Panc1 (cell line): ENCODE measurements around the gene FPR2. TPM values are rescaled to one million over a fixed set of nuclear protein-coding genes. Genes with fewer than 3 reads are reported as not detected.

Experiments used
- ATAC-seq: fragments of 200-7000 bp; cut with Tn5 transposase; 2 replicates; pipeline ENCODE4 v1.9.1; 2020; ENCODE audit warnings: mild to moderate bottlenecking, moderate library complexity
- BruUV-seq: library from RNA; stranded (reverse); fragments of 400-500 nt; replicated peaks from 2 replicates; lab custom pipeline; 2021; lab: Mats Ljungman, UMichigan
- CTCF ChIA-PET: fragments of 300-600 bp; sonication (Branson Sonifier 250); formaldehyde crosslinking; loops from one replicate; lab custom pipeline; 2022; ENCODE audit warnings: antibody characterized with exemption; lab: Charles Lee
- POLR2A ChIA-PET: fragments of 300-600 bp; sonication (Branson Sonifier 250); formaldehyde crosslinking; loops from one replicate; lab custom pipeline; 2022; ENCODE audit warnings: antibody characterized with exemption; lab: Charles Lee
- DNase-seq: peaks from one replicate; pipeline ENCODE4 v3.0.0-alpha.2; 2010; ENCODE audit warnings: low read depth, low spot score
- H3K27ac ChIP-seq: 2 replicates; pipeline ENCODE4 v1.5.1; 2011; ENCODE audit warnings: mild to moderate bottlenecking, low read length, inconsistent platforms
- H3K27me3 ChIP-seq: fragments of 200-500 bp; sonication (Bioruptor generic); 2 replicates; pipeline ENCODE4 v1.6.0; 2014; ENCODE audit warnings: low read length, inconsistent platforms; ENCODE audit not compliant: control insufficient read depth, insufficient read depth
- H3K36me3 ChIP-seq: fragments of 200-500 bp; sonication (Bioruptor generic); 2 replicates; pipeline ENCODE4 v1.5.1; 2014; ENCODE audit warnings: inconsistent platforms, mild to moderate bottlenecking, low read length, moderate library complexity; ENCODE audit not compliant: control insufficient read depth, insufficient read depth
- H3K4me1 ChIP-seq: 2 replicates; pipeline ENCODE4 v1.5.1; 2011; ENCODE audit warnings: inconsistent platforms, mild to moderate bottlenecking, low read length, moderate library complexity; ENCODE audit not compliant: control insufficient read depth, insufficient read depth
- H3K4me3 ChIP-seq, 2 experiments: 2 replicates each; pipeline ENCODE4 v1.5.1; 2011 to 2012; ENCODE audit warnings: low read depth in 2 of 2, low read length in 2 of 2, mild to moderate bottlenecking in 2 of 2, inconsistent platforms in 1 of 2, moderate library complexity in 1 of 2
- H3K9me3 ChIP-seq: fragments of 200-500 bp; sonication (Bioruptor generic); 2 replicates; pipeline ENCODE4 v1.5.1; 2014; ENCODE audit warnings: low read depth, mild to moderate bottlenecking, inconsistent platforms, low read length, moderate library complexity; ENCODE audit not compliant: control insufficient read depth, insufficient read depth
- CTCF ChIP-seq: fragments of 450-650 bp; IDR thresholded peaks from 2 replicates; pipeline ENCODE4 v1.5.1; 2017; ENCODE audit warnings: mild to moderate bottlenecking
- POLR2AphosphoS5 ChIP-seq: IDR thresholded peaks from 2 replicates; pipeline ENCODE4 v1.6.1; 2012; ENCODE audit warnings: mild to moderate bottlenecking, low read depth, low read length, moderate library complexity
- REST ChIP-seq, 2 experiments: IDR thresholded peaks; 2 replicates each; pipeline ENCODE4 v1.6.1; 2011 to 2012; ENCODE audit warnings: low read depth in 2 of 2, control low read depth in 1 of 2, low read length in 1 of 2, mild to moderate bottlenecking in 1 of 2, moderate library complexity in 1 of 2; ENCODE audit not compliant: insufficient read depth in 1 of 2
- SIN3A ChIP-seq: IDR thresholded peaks from 2 replicates; pipeline ENCODE4 v1.6.1; 2012; ENCODE audit warnings: low read depth, mild to moderate bottlenecking, low read length, moderate library complexity, borderline replicate concordance; ENCODE audit not compliant: insufficient read depth
- TCF7L2 ChIP-seq: IDR thresholded peaks from 2 replicates; pipeline ENCODE4 v1.6.1; 2011; ENCODE audit warnings: mild to moderate bottlenecking, low read depth, low read length, inconsistent platforms
- in situ Hi-C: cut with HindIII; loops from 2 replicates; pipeline ENCODE4 v1.10.0; 2016; ENCODE audit warnings: low sequenced_read_pairs, low pct_unique_long_range_greater_than_20kb
- intact Hi-C: fragments of 100-400 bp; cut with micrococcal nuclease; formaldehyde crosslinking; loops from one replicate; pipeline ENCODE4 v1.10.0; 2022; ENCODE audit not compliant: unreplicated experiment
- total RNA-seq: library from RNA; stranded (reverse); gene quantifications from one replicate; pipeline ENCODE4 v1.2.1, GENCODE V29; 2021; ENCODE audit not compliant: unreplicated experiment

The FPR2 gene
- total RNA-seq, 1 experiment from 2014 or later: not detected

GRCh38 chr19:51721905-51722304, 39.1 kb upstream of the FPR2 start:
- in situ Hi-C loops (no loop called here), intact Hi-C loops (no loop called here)
- no peaks in the 10 kb centered on the region for H3K9me3 ChIP-seq
- POLR2A ChIA-PET: no interaction called here
- no peaks in the 10 kb centered on the region for H3K36me3 ChIP-seq
- no peak overlapping the region for H3K4me3 ChIP-seq
- no peak for ATAC-seq
- no TSS peak for BruUV-seq
- no peaks in the 10 kb centered on the region for H3K27me3 ChIP-seq
- no peak for DNase-seq
- CTCF ChIA-PET: no interaction called here
- H3K4me1 ChIP-seq: no peaks in the 10 kb centered on the region
- no peak overlapping the region for H3K27ac ChIP-seq
- TF ChIP-seq POLR2AphosphoS5 (no peak), REST (IDR thresholded peaks at IDR 0.05; ENCODE audit: insufficient read depth in 1 of 2, low read depth in 2 of 2, low read length in 1 of 2) (no peak), CTCF (no peak), TCF7L2 (no peak), SIN3A (no peak)

- DNase-seq: no peak
- H3K4me3 ChIP-seq: no peak overlapping the region
- no peak for ATAC-seq
- ChIA-PET CTCF (no interaction called here), POLR2A (no interaction called here)
- H3K4me1 ChIP-seq: no peaks in the 10 kb centered on the region
- no peak for TF ChIP-seq SIN3A
- TF ChIP-seq REST (IDR thresholded peaks at IDR 0.05; ENCODE audit: insufficient read depth in 1 of 2, low read depth in 2 of 2, low read length in 1 of 2): no peak
- no peak for TF ChIP-seq CTCF
- no peak for TF ChIP-seq POLR2AphosphoS5
- no peak for TF ChIP-seq TCF7L2
- BruUV-seq: no TSS peak
- intact Hi-C loops (no loop called here), in situ Hi-C loops (no loop called here)
- no peaks in the 10 kb centered on the region for H3K36me3 ChIP-seq
- H3K27ac ChIP-seq: no peak overlapping the region
- H3K27me3 ChIP-seq: no peaks in the 10 kb centered on the region
- no peaks in the 10 kb centered on the region for H3K9me3 ChIP-seq
Observed at GRCh38 chr19:51722492-51722891, 38.5 kb upstream of the FPR2 start.
